A673 (cell line): ENCODE results near the gene CMTM8.

Source experiments
- CTCF ChIP-seq: fragments of 300-800, 200-600 bp; sonication (generic); conservative IDR thresholded peaks from 2 replicates; pipeline ENCODE4 v1.5.1; 2017; ENCODE audit warnings: low read depth, mild to moderate bottlenecking, antibody characterized with exemption, low read length, moderate library complexity, mixed read lengths
- EZH2 ChIP-seq: fragments of 200-600 bp; sonication (generic); IDR thresholded peaks from 2 replicates; pipeline ENCODE4 v1.6.1; 2017; ENCODE audit warnings: borderline replicate concordance, low read depth, mild to moderate bottlenecking, mixed read lengths, antibody characterized with exemption, low read length; ENCODE audit not compliant: poor library complexity, severe bottlenecking

- TF ChIP-seq CTCF (no peak), EZH2 (no peak)
Measured at GRCh38 chr3:32301426-32301825, 62.9 kb downstream of the CMTM8 start.
